Thoracic aorta (tissue), 2 donors: Measurements from ENCODE around the gene PIWIL4. TPM values are rescaled to one million over a fixed set of nuclear protein-coding genes. Genes with fewer than 3 reads are reported as not detected.

Experiments
- ATAC-seq: fragments of 150-250 bp; one replicate; pipeline ENCODE4 v1.8.0; 2017; ENCODE audit warnings: low read depth; ENCODE audit not compliant: insufficient number of reproducible peaks, low FRiP score
- DNase-seq: peaks from one replicate; pipeline ENCODE4 v3.0.0-alpha.2; 2020; ENCODE audit warnings: low spot score
- H3K27ac ChIP-seq, 2 donors: fragments of 200-600 bp; sonication (generic); 1 replicate in 1 of 2; 2 replicates in 1 of 2; pipeline ENCODE4 v1.5.1; 2016; ENCODE audit warnings: mild to moderate bottlenecking in 2 of 2, moderate library complexity in 2 of 2
- H3K27me3 ChIP-seq: fragments of 200-600 bp; sonication (generic); replicated peaks from 2 replicates; pipeline ENCODE4 v1.6.0; 2016; ENCODE audit warnings: mild to moderate bottlenecking; ENCODE audit not compliant: insufficient read depth
- H3K36me3 ChIP-seq: fragments of 200-600 bp; sonication (generic); one replicate; pipeline ENCODE4 v1.5.1; 2016
- H3K4me1 ChIP-seq, 2 donors: fragments of 200-600 bp; sonication (generic); 1 replicate in 1 of 2; 2 replicates in 1 of 2; pipeline versions ENCODE4 v1.5.1 to v1.6.0; 2016; ENCODE audit warnings: low read depth in 2 of 2, mild to moderate bottlenecking in 1 of 2; ENCODE audit not compliant: control insufficient read depth in 1 of 2
- H3K4me3 ChIP-seq: fragments of 200-600 bp; sonication (generic); 2 replicates; pipeline ENCODE4 v1.5.1; 2016; ENCODE audit warnings: mild to moderate bottlenecking
- H3K9me3 ChIP-seq: fragments of 200-600 bp; sonication (generic); 2 replicates; pipeline ENCODE4 v1.5.1; 2016
- CTCF ChIP-seq: fragments of 200-600 bp; sonication (generic); IDR thresholded peaks from one replicate; pipeline ENCODE4 v1.5.1; 2019; ENCODE audit warnings: antibody characterized with exemption
- total RNA-seq, 2 donors: library from RNA; depleted of rRNA; stranded (reverse); fragments of >200 nt; gene quantifications; one replicate each; pipeline versions ENCODE4 v1.1.0 to v1.2.3, GENCODE V29; 2016

The PIWIL4 gene
- total RNA-seq, 2 donors from 2014 or later, result 11.5 to 13.5 TPM

GRCh38 chr11:94583866-94584500 is 16.8 kb downstream of the PIWIL4 start:
- no peak overlapping the region for H3K27ac ChIP-seq
- no peak for TF ChIP-seq CTCF
- ATAC-seq, result no peak
- no peaks in the 10 kb centered on the region for H3K27me3 ChIP-seq
- no peaks in the 10 kb centered on the region for H3K9me3 ChIP-seq
- no peak overlapping the region for H3K4me3 ChIP-seq
- no peaks in the 10 kb centered on the region for H3K4me1 ChIP-seq
- no peak for DNase-seq
- H3K36me3 ChIP-seq, result no peaks in the 10 kb centered on the region

- H3K27me3 ChIP-seq, result no peaks in the 10 kb centered on the region
- H3K4me3 ChIP-seq, result no peak overlapping the region
- peaks cover 8% of the 10 kb centered on the region for H3K36me3 ChIP-seq
- ATAC-seq, result no peak
- DNase-seq, result no peak
- TF ChIP-seq CTCF, result no peak
- no peaks in the 10 kb centered on the region for H3K9me3 ChIP-seq
- H3K27ac ChIP-seq, result no peak overlapping the region
- H3K4me1 ChIP-seq, result no peaks in the 10 kb centered on the region
Measured at GRCh38 chr11:94584978-94585377, 17.8 kb downstream of the PIWIL4 start.

GRCh38 chr11:94585399-94585798 is 18.2 kb downstream of the PIWIL4 start:
- no peaks in the 10 kb centered on the region for H3K4me1 ChIP-seq

GRCh38 chr11:94586546-94586945 is 19.4 kb downstream of the PIWIL4 start:
- no peaks in the 10 kb centered on the region for H3K27me3 ChIP-seq
- no peak for TF ChIP-seq CTCF
- DNase-seq, result no peak
- H3K36me3 ChIP-seq, result peaks cover 9% of the 10 kb centered on the region
- no peak for ATAC-seq
- H3K9me3 ChIP-seq, result no peaks in the 10 kb centered on the region
- H3K4me1 ChIP-seq, result no peaks in the 10 kb centered on the region
- H3K4me3 ChIP-seq, result no peak overlapping the region
- H3K27ac ChIP-seq, result no peak overlapping the region

More at GRCh38 chr11:94585399-94585798, 18.2 kb downstream of the PIWIL4 start:
- TF ChIP-seq CTCF, result no peak
- no peak overlapping the region for H3K4me3 ChIP-seq
- no peak overlapping the region for H3K27ac ChIP-seq
- DNase-seq, result no peak
- peaks cover 9% of the 10 kb centered on the region for H3K36me3 ChIP-seq
- no peak for ATAC-seq
- H3K9me3 ChIP-seq, result no peaks in the 10 kb centered on the region
- H3K27me3 ChIP-seq, result no peaks in the 10 kb centered on the region

- Histone ChIP-seq H3K4me3 (no peak overlapping the region), H3K27me3 (no peaks in the 10 kb centered on the region), H3K36me3 (peaks cover 9% of the 10 kb centered on the region), H3K9me3 (no peaks in the 10 kb centered on the region), H3K4me1 (no peaks in the 10 kb centered on the region), H3K27ac (no peak overlapping the region)
- no peak for DNase-seq
- ATAC-seq, result no peak
- TF ChIP-seq CTCF, result no peak
Measured at GRCh38 chr11:94586978-94587377, 19.8 kb downstream of the PIWIL4 start.
